Kidney (tissue), 14 donors: ENCODE measurements around the gene SLC24A5. TPM values are rescaled to one million over a fixed set of nuclear protein-coding genes. Genes with fewer than 3 reads are reported as not detected.

Source experiments
- DNase-seq, 5 donors: peaks; one replicate each; pipeline ENCODE4 v3.0.0-alpha.2; 2013 to 2020
- FAIRE-seq: peaks from 2 replicates; lab custom pipeline; 2012; peaks lifted over from hg19 to GRCh38; lab: Jason Lieb, UNC
- H3K27ac ChIP-seq, 2 donors: one replicate each; pipeline ENCODE4 v1.7.0; 2013; ENCODE audit warnings: low read depth in 2 of 2, low read length in 2 of 2, inconsistent platforms in 1 of 2
- H3K27me3 ChIP-seq: one replicate; pipeline ENCODE4 v1.7.1; 2013; ENCODE audit warnings: low read length, inconsistent platforms; ENCODE audit not compliant: control insufficient read depth, insufficient read depth
- H3K36me3 ChIP-seq, 3 donors: one replicate each; pipeline versions ENCODE4 v1.7.0 to v1.7.1; 2013; ENCODE audit warnings: low read length in 3 of 3, control low read depth in 1 of 3, inconsistent platforms in 1 of 3; ENCODE audit not compliant: insufficient read depth in 3 of 3, control insufficient read depth in 2 of 3
- H3K4me1 ChIP-seq, 3 donors: one replicate each; pipeline versions ENCODE4 v1.7.0 to v1.7.1; 2013; ENCODE audit warnings: low read length in 3 of 3, inconsistent platforms in 1 of 3, low read depth in 1 of 3; ENCODE audit not compliant: control insufficient read depth in 2 of 3, insufficient read depth in 2 of 3
- H3K4me3 ChIP-seq, 3 donors: one replicate each; pipeline versions ENCODE4 v1.7.0 to v1.8.1; 2013; ENCODE audit warnings: low read length in 3 of 3, control low read depth in 1 of 3, inconsistent platforms in 1 of 3
- H3K9ac ChIP-seq, 3 donors: one replicate each; pipeline versions ENCODE4 v1.7.0 to v1.7.1; 2013; ENCODE audit warnings: low read length in 3 of 3, control low read depth in 1 of 3, inconsistent platforms in 1 of 3
- H3K9me3 ChIP-seq, 3 donors: one replicate each; pipeline versions ENCODE4 v1.7.0 to v1.7.1; 2013; ENCODE audit warnings: low read length in 3 of 3, control low read depth in 1 of 3, inconsistent platforms in 1 of 3; ENCODE audit not compliant: control insufficient read depth in 2 of 3, insufficient read depth in 1 of 3
- intact Hi-C: fragments of 100-400 bp; cut with DNase I; formaldehyde crosslinking; loops from one replicate; pipeline ENCODE4 v1.11.1; 2022
- polyA plus RNA-seq: library from polyadenylated mRNA; stranded (reverse); fragments of 350-450 nt; fragmentation: Illumina TruSeq; extraction: RNeasy Lipid Tissue Mini Kit (QIAGEN cat#74804); gene quantifications from one replicate; pipeline ENCODE4 v1.2.3, GENCODE V29; 2014; ENCODE audit warnings: low read depth, low replicate concordance; ENCODE audit not compliant: insufficient read depth
- total RNA-seq: library from RNA; stranded (reverse); fragmentation: NEBNext Ultra II Directional; extraction: Animal tissue kit (Norgen Biotek cat#: 25700); gene quantifications from one replicate; pipeline ENCODE4 v1.2.1, GENCODE V29; 2021
- TF ChIP-seq, protein P1 (sequence below): IDR thresholded peaks from 3 replicates; pipeline ENCODE4 v1.5.1; 2012; ENCODE audit warnings: mild to moderate bottlenecking, moderate library complexity, borderline replicate concordance; ENCODE audit not compliant: insufficient read depth; ENCODE audit errors: extremely low read depth
- donor health status: control.
- donor health status: control.
- donor health status: control.
- donor health status: control.
- donor health status: control.
- donor health status: DM: yes; HTN: yes; CAD: no.
- donor health status: Normal renal cell carcinoma (clear cell type).

The SLC24A5 gene
- total and polyA plus RNA-seq, 2 donors from 2014 or later: not detected

DNA sequence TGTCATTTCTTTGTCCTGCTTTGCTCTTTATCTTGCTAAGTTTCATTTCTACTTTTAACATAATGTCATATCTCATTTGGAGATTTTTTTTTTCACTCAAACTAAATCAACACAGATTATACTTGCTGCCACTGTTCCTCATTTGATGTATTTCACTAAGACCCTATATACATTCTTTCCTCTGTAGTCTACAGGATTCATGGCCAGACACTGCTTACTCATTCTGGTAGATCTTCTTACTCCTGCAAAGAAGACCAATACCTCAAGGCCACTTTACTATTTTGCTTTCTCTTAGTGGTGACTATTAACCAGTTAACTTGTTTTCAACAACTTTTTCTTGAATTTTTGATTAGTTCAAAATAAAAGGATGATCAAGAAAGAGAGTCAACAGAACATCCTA, 26.6 kb downstream of the SLC24A5 start:
- DNase-seq: no peak
- FAIRE-seq: no peak
- peaks cover 0 to 2% (median 0%) of the 10 kb centered on the region in 3 donors for H3K36me3 ChIP-seq
- intact Hi-C loops: no loop called here
- TF ChIP-seq, protein P1, sequence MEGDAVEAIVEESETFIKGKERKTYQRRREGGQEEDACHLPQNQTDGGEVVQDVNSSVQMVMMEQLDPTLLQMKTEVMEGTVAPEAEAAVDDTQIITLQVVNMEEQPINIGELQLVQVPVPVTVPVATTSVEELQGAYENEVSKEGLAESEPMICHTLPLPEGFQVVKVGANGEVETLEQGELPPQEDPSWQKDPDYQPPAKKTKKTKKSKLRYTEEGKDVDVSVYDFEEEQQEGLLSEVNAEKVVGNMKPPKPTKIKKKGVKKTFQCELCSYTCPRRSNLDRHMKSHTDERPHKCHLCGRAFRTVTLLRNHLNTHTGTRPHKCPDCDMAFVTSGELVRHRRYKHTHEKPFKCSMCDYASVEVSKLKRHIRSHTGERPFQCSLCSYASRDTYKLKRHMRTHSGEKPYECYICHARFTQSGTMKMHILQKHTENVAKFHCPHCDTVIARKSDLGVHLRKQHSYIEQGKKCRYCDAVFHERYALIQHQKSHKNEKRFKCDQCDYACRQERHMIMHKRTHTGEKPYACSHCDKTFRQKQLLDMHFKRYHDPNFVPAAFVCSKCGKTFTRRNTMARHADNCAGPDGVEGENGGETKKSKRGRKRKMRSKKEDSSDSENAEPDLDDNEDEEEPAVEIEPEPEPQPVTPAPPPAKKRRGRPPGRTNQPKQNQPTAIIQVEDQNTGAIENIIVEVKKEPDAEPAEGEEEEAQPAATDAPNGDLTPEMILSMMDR: no peak
- H3K4me3 ChIP-seq: no peak overlapping the region
- H3K9ac ChIP-seq: no peak overlapping the region
- no peaks in the 10 kb centered on the region for H3K27me3 ChIP-seq
- H3K9me3 ChIP-seq: no peaks in the 10 kb centered on the region
- no peaks in the 10 kb centered on the region for H3K4me1 ChIP-seq
- H3K27ac ChIP-seq: no peak overlapping the region

DNA sequence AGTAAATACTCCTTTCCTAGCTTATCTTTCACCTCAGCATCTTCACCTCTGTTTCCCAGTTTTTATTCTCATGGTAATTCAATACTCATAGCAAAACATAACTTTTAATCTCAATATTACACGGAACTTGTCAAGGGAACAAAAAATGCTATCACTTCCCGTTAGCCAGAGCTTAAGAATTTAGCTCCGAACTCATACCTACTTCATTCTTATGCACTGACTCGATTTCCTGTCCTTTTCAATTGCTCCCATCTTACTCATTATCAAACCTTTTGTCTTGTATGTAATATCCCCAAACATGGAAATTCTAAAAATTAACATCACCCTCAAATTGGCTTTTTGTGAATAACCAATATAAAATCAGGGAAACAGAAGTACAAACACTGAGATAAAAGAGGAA, 29.1 kb downstream of the SLC24A5 start:
- no peak overlapping the region for H3K27ac ChIP-seq
- intact Hi-C loops: no loop called here
- H3K36me3 ChIP-seq: peaks cover 0 to 9% (median 2%) of the 10 kb centered on the region in 3 donors
- no peaks in the 10 kb centered on the region for H3K27me3 ChIP-seq
- H3K4me1 ChIP-seq: peaks cover 0 to 6% (median 0%) of the 10 kb centered on the region in 3 donors
- H3K9ac ChIP-seq: no peak overlapping the region
- no peak overlapping the region for H3K4me3 ChIP-seq
- H3K9me3 ChIP-seq: no peaks in the 10 kb centered on the region
- DNase-seq (no peak), FAIRE-seq (no peak)
- TF ChIP-seq, protein P1: no peak

DNA sequence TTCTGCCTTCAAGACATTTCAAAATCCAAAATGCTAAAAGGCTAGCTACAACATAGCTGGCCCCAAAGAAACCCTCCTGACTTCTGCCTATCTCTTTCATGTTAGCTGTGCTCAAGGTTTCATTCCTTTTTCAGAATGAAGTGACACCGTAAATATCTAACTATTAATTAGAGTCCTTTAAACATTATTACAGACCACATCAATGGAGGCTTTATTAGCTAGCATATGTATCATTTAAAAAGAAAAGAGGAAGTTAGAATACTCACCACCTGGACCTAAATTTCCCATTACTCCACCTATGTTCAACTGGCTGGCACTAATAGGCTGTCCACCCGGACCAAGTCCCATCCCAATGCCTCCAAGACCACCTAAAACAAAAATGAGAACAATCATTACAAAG, 32.7 kb downstream of the SLC24A5 start:
- no peak overlapping the region for H3K9ac ChIP-seq
- no peaks in the 10 kb centered on the region for H3K9me3 ChIP-seq
- FAIRE-seq (no peak), DNase-seq (no peak)
- H3K4me1 ChIP-seq: peaks cover 0 to 6% (median 0%) of the 10 kb centered on the region in 3 donors
- intact Hi-C loops: no loop called here
- H3K4me3 ChIP-seq: no peak overlapping the region
- TF ChIP-seq, protein P1: no peak
- H3K27me3 ChIP-seq: no peaks in the 10 kb centered on the region
- peaks cover 0 to 9% (median 0%) of the 10 kb centered on the region in 3 donors for H3K36me3 ChIP-seq
- no peak overlapping the region for H3K27ac ChIP-seq

DNA sequence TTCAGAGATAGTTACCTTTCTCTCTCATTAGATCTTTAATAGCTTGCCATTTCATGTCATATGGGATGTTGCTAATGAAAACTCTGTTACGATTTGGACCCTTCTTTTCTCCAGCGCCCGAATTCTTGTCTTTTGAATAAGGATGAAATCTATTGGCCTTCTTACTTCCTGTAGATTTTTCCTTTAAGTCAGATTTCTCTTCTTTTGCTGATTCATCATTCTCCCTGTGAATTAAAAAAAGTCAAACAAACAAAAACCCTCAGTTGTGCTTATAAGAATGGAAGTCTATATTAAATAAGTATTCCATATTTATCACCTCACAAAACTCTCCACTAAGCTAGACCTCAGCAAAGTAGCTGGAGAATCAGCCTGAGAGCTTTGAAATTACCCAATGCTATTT, 47.8 kb downstream of the SLC24A5 start:
- Histone ChIP-seq H3K4me1 (no peaks in the 10 kb centered on the region), H3K27ac (no peak overlapping the region), H3K36me3 (peaks cover 0 to 6% (median 0%) of the 10 kb centered on the region in 3 donors), H3K27me3 (no peaks in the 10 kb centered on the region), H3K9ac (no peak overlapping the region), H3K9me3 (no peaks in the 10 kb centered on the region), H3K4me3 (no peak overlapping the region)
- DNase-seq (no peak), FAIRE-seq (no peak)
- intact Hi-C loops: no loop called here
- TF ChIP-seq, protein P1: no peak
